GM19099 (cell line): ENCODE results near the gene B3GALT5.

Source experiments
- POLR2A ChIP-seq: IDR thresholded peaks from 3 replicates; pipeline ENCODE4 v1.6.1; 2011; ENCODE audit warnings: low read depth; ENCODE audit not compliant: insufficient read length; ENCODE audit errors: extremely low read depth

Gene B3GALT5

DNA sequence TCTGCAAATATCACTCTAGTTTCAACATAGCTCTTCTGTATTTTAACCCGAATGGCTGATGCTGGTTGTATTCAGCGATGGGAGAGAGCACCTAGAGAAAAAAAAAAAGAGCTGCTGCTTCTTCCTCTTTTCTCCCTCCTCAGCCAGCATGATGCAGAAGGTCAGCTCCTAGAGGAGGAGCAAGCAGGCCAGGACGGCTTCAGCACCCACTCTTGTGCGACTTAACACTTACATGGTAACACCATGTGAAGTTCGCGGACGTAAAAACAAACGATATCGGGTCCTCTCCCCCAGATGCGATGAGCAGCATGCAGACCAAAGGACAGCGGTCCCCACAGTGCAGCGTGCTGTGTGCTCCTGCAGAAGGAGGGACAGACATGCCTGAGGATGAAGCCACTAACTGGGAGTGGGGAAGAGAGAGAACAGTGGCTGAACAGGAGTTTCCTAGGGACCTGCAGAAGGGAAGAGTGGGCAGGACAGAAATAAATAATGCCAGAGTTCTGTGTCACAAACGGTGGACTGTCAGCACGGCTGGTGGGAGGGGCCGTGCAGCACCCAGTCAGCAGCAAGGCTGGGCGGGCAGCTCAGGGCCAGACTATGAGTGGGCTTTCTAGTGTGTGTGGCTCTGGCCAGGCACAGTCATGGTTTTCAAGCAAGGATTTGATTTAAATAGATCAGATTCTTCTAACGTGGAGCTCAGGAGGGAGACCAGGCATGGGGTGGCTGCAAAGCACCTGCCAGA lies 11.4 kb upstream of the B3GALT5 start:
- no peak for TF ChIP-seq POLR2A

DNA sequence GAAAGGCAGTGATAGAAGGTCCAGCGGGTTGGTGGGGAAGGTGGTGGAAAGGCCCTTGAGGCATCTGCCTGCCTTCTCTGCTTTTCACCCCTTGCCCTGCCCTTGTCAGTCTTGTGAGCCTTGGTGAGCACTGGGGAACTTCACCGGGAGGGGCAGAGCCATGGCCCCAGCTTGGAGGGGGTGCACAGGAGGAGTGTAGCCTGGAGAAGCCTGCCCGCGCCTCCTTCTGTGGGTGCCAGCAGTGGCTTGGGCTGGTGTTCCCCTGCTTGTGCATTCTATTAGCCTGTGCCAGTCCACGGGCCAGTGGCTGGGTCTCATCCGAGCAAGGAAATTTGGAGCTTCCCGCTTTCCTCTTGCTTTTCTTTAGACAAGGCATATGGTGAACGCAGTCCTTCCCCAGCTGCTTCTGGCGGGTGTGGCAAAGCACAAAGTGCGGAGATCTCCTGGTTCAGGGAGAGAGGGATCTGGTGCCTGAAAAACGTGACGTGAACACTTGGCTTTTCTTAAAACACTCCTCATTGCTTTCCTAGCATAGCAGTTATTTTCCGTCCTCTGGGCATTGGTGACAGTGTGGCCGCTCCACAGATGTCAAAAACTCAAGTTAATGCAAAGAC lies 10.6 kb upstream of the B3GALT5 start:
- TF ChIP-seq POLR2A: no peak

DNA sequence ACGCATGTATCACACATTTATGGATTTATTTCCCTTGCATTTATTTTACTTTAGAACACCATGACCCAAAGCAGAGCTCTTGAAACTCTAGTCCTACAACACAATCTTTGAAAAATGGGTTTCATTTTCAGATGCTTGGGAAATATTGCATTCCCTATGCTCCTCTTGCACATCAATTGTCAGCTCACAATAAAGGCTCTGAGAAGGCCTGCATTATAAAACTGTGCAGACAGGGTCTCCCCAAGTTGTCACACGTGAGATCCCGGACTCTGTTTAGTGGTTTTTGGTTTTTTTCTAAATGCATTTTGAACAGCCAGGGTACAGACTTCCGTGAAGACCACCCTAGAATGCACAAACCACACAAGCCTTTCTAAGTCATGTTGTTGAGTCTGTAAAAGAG lies 9.9 kb upstream of the B3GALT5 start:
- TF ChIP-seq POLR2A: no peak

DNA sequence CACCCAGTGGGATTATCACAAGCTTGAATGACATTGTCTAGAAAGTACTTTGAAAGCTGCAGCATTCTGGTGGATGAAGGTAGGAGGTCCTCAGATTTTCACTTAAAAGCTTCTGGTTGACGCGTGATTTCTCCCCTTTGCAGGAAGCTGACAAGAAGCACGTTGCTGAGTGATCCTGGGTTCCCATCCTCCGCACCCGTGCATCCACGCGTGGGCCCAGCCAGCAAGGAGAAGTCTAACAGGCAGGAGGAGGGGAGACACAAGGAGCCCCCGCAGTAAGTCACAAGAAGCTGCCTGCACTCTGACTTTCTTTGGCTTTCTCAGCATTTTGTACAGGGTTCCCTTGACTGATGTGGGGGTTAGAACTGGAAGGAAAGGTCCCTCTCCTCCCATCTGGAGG lies 7.8 kb upstream of the B3GALT5 start:
- TF ChIP-seq POLR2A: no peak

DNA sequence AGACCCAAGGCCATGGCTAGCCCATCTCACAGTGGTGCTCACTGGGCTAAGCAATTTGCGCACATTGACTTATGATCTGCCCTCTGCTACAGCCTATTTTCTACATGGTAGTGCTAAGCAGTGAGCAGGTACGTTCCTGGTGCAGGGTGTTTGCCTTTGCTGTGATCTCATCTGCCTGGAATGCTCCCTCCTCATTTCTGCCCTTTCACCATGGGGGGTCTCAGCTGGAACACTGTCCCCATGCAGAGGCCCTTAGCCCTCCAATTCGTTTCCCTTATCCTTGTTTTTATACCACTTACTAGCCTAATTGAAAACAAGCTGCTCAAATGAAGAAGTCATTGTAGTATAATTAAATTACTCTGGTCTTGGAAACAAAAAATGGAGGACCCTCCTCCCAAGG lies 2.0 kb upstream of the B3GALT5 start:
- TF ChIP-seq POLR2A: no peak

DNA sequence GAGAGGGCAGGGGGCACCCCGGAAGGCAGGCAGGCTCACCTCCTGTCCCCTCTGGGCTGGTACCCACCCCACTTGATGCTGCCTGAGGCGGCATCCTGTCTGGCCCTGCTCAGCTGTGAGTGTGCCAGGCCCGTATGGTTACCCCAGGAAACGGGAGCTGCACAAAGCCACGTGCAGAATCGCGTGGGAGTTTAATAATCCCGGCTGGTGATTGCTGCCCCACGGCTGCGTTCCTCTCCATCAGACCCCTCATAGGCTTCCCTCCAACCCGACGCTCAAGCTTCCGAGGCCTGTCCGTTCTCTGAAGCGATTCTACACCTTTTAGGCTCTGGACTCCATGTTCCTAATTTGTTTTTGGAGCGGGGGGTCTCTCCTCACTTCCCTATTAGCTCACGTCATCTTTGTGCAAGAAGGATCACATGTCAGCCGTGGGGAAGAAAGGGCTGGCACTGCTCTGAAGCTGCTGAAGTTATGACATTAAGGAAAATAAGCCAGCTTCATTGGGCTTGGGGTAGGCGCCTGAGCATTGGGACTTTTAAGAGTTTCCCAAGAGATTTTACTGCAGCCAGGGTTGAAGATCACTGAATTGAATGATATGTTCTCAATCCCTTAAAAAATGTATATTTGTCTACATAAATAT lies 1.1 kb upstream of the B3GALT5 start:
- no peak for TF ChIP-seq POLR2A

DNA sequence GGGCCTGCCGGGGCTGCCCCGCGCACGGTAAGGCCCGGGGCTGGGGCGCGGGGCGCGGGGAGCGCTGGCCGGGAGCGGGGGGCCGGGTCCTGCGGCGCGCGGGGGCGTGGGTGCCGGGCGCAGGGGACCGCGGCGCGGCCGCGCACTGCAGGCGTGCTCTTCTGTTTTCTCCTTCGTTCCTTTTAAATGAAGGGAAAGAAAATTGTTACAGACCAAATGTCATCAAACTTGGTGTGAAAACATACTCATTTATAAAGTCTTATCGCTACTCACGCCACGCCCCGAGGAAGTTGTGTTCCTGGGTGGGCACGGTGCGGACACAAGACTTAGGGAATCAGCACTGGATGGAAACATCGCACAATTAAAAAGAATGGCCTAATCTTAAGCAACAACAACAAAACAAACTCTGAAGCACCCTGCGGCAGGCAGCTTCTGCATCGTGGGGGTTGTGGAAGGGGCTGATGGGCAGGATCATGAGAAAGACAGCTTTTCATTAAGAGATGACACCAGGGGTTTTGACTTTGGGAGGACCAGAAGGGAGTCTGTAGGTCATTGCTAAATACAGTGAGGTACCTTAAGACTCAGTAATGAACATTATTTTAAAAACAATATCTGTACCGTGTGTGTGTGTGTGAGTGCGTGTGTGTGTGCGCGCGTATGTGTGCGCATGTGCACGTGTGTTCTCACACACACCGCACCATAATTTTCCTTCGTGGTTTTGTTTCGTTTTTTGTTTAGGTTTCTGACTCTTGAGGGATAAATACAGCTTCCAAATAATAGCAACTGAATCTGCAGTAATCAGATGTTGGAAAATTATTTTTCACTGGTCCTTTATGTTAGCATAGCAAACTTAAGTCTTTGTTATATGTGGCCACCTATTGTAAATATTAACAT lies 548 bp downstream of the B3GALT5 start:
- no peak for TF ChIP-seq POLR2A

DNA sequence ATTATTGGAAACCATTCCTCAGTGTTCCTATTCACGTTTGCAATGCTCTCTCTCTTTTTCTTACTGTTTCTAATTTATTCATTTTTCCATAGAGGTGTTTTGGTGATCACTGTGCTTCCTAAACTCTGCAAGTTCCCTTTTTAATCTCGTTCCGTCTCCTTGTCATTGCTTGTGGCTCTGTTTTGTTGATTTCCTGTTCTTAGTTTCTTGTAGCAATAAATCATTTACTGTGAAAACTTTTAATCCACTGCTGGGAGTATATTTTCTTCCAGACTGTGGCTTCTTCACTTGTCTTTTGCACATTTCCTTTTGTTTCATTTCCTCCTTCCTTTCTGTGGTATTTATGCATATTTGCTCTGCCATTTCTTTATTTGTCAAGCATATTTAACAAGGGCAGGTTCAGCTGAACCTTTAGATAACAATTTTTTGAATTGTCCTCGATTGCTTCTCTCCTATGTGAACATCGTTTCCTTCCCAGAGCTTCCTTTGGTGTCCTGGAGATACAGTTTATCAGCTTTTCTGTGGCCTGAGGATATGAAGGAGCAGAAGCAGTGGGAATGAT lies 3.6 kb downstream of the B3GALT5 start:
- no peak for TF ChIP-seq POLR2A

DNA sequence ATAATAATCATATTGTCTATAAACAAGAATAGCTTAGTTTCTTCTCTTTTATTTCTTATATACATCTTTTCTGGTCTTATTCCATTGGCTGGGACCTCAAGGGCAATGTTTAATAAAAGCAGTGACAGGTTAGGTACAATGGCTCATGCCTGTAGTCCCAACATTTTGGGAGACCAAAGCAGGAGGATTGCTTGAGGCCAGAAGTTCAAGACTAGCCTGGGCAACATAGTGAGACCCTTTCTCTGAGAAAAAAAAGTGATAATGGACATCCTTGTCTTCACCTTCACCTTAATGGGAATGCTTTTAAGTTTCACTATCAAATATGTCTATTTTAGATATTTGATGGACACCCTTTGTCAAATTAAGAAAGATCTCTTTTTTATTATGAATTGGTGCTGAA lies 8.1 kb downstream of the B3GALT5 start:
- TF ChIP-seq POLR2A: no peak

DNA sequence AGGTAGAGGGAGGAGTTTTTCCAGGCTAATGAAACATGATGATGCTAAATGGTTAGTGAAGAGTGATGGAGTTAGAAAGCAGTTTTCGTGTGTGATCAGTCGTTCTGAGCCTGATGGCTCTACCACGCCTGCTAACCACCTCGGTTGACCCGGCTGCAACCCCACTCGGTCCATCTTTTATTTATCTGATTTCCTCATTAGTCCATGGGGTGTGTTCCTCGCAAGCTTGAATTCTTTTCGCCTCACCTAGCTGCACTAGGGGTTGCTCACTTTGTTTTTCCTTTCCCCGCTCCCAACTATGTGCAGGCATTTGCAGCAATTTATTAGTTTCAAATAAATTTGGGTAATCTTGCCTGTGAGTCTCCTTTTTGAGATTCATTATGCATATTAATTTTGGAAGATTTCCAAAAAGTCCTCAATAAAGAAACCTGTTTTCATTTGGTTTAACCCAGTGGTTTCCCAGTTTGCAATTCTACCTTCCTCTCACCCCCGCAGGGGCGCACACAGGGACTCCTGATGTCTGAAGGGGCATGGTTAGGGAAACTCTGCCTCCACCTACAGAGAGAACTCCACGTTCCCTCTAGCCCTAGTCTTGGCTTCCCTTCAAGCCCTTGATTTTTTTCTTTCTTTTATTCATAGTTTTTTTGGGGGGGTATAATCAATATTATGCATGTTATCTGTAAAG lies 12.6 kb downstream of the B3GALT5 start:
- no peak for TF ChIP-seq POLR2A

DNA sequence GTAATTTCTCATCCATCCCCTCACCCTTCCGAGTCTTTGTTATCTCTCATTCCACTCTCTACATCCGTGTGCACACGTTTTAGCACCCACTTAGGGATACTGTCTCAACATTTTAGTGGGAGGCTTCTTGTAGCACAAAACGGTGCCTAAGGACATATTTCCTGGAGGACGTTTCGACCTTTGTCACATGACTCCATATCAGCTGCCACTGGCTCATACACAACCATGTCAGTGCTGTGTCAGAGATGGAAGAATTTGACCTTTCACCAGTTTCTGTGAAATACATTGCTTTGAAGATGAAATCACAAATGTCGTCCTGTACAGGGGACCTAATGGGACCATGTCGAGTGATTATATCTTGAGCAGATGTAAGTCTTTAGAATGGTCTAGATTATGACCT lies 15.6 kb downstream of the B3GALT5 start:
- no peak for TF ChIP-seq POLR2A

DNA sequence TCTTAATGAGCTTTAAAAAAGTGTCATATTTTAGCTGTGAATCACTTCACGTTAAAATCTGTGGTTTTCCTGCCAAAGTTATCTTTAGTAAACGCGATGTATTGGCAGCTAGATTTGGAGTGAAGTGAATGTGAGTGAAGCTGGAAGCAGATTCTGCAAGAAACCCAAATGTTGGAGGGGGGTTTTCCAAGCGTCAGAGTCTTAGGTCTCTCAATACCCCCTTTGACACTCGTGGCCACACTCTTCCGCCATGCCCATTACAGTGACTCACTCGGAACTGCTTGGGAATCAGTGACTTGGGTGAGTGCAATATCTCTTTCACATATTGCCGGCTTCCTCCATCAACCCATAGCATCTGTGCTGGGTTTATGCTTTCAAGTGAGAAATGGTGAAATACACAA lies 17.5 kb downstream of the B3GALT5 start:
- no peak for TF ChIP-seq POLR2A

DNA sequence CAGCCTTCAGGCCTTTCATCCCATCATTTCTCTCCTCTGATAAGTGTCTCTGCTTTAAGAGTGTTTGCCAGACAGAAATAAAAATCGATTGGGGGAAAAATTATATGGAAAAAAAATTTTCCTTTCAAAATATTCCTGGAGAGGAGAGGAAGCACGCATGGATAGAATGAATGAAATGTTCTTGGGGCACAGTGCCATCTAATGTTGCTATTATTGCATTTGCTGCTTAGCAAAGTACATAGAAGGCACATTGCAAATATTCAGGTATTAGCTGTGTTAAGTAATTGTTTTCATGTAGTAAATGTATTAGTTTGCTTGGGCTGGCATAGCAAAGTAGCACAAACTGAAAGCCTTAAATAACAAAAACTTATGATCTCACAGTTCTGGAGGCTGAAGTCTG lies 18.1 kb downstream of the B3GALT5 start:
- TF ChIP-seq POLR2A: no peak

DNA sequence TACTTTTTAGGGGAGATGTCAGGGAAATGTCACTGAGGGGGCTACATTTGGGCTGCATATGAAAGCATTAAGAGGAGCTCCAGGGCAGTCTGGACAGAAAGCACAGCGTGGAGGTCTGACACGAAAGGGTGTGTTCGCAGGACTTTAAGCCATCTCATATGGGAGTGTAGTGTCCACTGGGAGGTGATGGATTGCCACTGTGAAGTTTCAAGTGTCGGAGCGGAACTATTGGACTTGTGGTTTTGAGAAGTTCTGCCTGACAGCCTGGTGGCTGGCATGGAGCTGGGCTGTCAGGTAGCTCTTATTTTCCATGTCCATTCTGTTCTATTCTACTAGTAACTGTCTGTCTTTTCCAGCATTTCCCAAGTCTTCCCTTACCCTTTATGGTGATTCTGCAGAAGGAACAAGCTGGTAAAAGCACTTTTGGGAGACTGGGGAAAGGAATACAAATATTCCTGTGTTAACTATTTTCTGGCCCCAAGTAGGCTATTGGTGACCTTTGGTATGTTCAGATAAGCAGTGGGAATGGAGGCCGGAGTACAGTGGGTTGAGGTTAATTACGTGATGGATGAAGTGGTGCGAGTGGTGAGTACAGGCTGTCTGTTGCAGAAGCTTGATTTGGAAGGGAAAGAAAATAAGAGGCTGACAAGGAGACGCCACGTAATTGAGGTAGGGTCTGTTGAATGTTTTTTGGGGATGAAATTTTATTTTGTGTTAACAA lies 19.3 kb downstream of the B3GALT5 start:
- TF ChIP-seq POLR2A: no peak
